H1 (cell line): Measurements from ENCODE around the gene CDH15.

Source experiments
- CHD1 ChIP-seq: IDR thresholded peaks from 2 replicates; pipeline ENCODE4 v1.6.1; 2012; ENCODE audit warnings: low read depth, low read length, improper control_type of control experiment
- CHD2 ChIP-seq: IDR thresholded peaks from 2 replicates; pipeline ENCODE4 v1.6.1; 2012; ENCODE audit warnings: low read length, improper control_type of control experiment
- CTCF ChIP-seq, 3 experiments: IDR thresholded peaks; 1 replicate in 2 of 3; 2 replicates in 1 of 3; pipeline versions ENCODE4 v1.5.1 to v1.6.1; 2011; ENCODE audit warnings: low read length in 3 of 3, mild to moderate bottlenecking in 3 of 3, inconsistent platforms in 2 of 3, low read depth in 1 of 3, moderate library complexity in 1 of 3; ENCODE audit not compliant: insufficient read depth in 1 of 3; ENCODE audit errors: control extremely low read depth in 1 of 3
- EP300 ChIP-seq, 2 experiments: IDR thresholded peaks; 1 replicate in 1 of 2; 2 replicates in 1 of 2; pipeline ENCODE4 v1.6.1; 2011 to 2012; ENCODE audit warnings: low read depth in 2 of 2, low read length in 2 of 2, mild to moderate bottlenecking in 2 of 2, borderline replicate concordance in 1 of 2, inconsistent platforms in 1 of 2, moderate library complexity in 1 of 2
- EZH2 ChIP-seq: fragments of 200-600 bp; sonication (generic); IDR thresholded peaks from 2 replicates; pipeline ENCODE4 v1.7.1; 2012; ENCODE audit warnings: low read depth, mild to moderate bottlenecking, moderate library complexity, low read length, inconsistent platforms; ENCODE audit not compliant: severe bottlenecking
- MAFK ChIP-seq: IDR thresholded peaks from 2 replicates; pipeline ENCODE4 v1.6.1; 2012; ENCODE audit warnings: low read depth, mild to moderate bottlenecking, improper control_type of control experiment, low read length
- MAX ChIP-seq: IDR thresholded peaks from 2 replicates; pipeline ENCODE4 v1.6.1; 2012; ENCODE audit warnings: inconsistent platforms
- POLR2A ChIP-seq, 2 experiments: IDR thresholded peaks; 1 replicate in 1 of 2; 2 replicates in 1 of 2; pipeline ENCODE4 v1.6.1; 2011; ENCODE audit warnings: low read depth in 2 of 2, low read length in 2 of 2, mild to moderate bottlenecking in 2 of 2; ENCODE audit errors: control extremely low read depth in 1 of 2
- POLR2AphosphoS5 ChIP-seq: IDR thresholded peaks from 2 replicates; pipeline ENCODE4 v1.6.1; 2011; ENCODE audit warnings: low read depth, low read length
- POU5F1 ChIP-seq: IDR thresholded peaks from 2 replicates; pipeline ENCODE4 v1.6.1; 2011; ENCODE audit warnings: low read depth, mild to moderate bottlenecking, low read length, moderate library complexity
- SP1 ChIP-seq: IDR thresholded peaks from 2 replicates; pipeline ENCODE4 v1.6.1; 2011; ENCODE audit warnings: low read depth, low read length
- TAF7 ChIP-seq: optimal IDR thresholded peaks from 2 replicates; pipeline ENCODE3; 2011; ENCODE audit warnings: low read depth, mild to moderate bottlenecking, inconsistent platforms, low read length, moderate library complexity, borderline replicate concordance
- TCF12 ChIP-seq: IDR thresholded peaks from 2 replicates; pipeline ENCODE4 v1.6.1; 2011; ENCODE audit warnings: low read depth, mild to moderate bottlenecking, low read length
- TEAD4 ChIP-seq: IDR thresholded peaks from 2 replicates; pipeline ENCODE4 v1.6.1; 2012; ENCODE audit warnings: low read depth, low read length, inconsistent platforms, mixed read lengths

- TF ChIP-seq CTCF (IDR thresholded peaks at IDR 0.05; ENCODE audit: control extremely low read depth in 1 of 3, insufficient read depth in 1 of 3, low read depth in 1 of 3, low read length in 3 of 3): no peak
- TF ChIP-seq TEAD4: no peak
- no peak for TF ChIP-seq EZH2
- TF ChIP-seq CHD1: no peak
- TF ChIP-seq TAF7: no peak
- TF ChIP-seq POLR2AphosphoS5: no peak
- no peak for TF ChIP-seq MAFK
- TF ChIP-seq MAX: no peak
- no peak for TF ChIP-seq TCF12
- TF ChIP-seq POU5F1: no peak
- no peak for TF ChIP-seq EP300 (IDR thresholded peaks at IDR 0.05; ENCODE audit: borderline replicate concordance in 1 of 2, low read depth in 2 of 2, low read length in 2 of 2)
- no peak for TF ChIP-seq POLR2A (IDR thresholded peaks at IDR 0.05; ENCODE audit: control extremely low read depth in 1 of 2, low read depth in 2 of 2, low read length in 2 of 2)
- no peak for TF ChIP-seq CHD2
- no peak for TF ChIP-seq SP1
Observed at GRCh38 chr16:89138843-89139520, 32.6 kb upstream of the CDH15 start.
